ENCODE results near the gene INPP5A. TPM values are rescaled to one million over a fixed set of nuclear protein-coding genes. Genes with fewer than 3 reads are reported as not detected.
"Not testable (repeated sequence)": the region's sequence is repeated elsewhere in the genome, so short reads cannot be mapped to it uniquely, and the experiment has no call there.

The INPP5A gene
- total RNA-seq, 1 donor from 2014 or later, result 29.3 TPM

DNA sequence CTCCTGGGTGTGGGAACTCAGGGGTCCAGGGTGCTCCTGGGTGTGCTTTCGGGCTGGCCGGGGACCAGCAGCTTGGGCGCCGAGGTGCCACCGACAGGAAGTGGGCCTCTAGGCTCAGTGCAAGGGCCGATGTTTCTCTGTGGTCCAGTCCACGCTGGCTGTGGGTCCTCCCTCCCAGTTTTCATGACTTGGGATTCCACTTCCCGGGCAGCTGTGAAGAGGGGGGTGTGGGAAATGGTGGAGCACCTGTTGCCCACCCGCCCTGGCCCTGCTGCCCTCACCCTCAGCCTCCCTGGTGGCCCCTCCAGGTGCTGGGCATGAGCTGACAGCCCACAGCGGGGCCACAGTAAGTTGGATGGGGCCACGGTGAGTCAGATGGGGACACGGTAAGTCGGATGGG is 189.8 kb downstream of the INPP5A start:
- no peak for DNase-seq

DNA sequence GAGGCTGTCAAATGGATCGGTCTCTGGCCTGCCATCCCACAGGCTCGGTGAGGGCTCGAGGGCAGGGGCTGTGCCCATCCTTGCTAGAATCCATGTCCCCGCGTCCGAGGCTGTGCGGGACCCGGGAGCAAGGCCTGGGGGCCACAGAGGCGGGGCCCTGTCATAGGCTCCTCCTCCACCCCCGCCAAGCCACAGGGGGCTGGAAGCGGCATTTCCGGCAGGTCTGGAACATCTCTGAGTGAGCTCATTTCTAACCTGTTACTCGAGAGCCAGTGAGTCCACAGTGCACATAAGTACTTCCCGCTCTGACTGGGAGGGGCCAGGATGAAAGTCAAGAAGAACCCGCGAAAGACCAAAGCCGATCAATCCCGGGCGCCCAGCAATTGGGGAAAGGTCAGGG is 190.7 kb downstream of the INPP5A start:
- DNase-seq, result no peak

DNA sequence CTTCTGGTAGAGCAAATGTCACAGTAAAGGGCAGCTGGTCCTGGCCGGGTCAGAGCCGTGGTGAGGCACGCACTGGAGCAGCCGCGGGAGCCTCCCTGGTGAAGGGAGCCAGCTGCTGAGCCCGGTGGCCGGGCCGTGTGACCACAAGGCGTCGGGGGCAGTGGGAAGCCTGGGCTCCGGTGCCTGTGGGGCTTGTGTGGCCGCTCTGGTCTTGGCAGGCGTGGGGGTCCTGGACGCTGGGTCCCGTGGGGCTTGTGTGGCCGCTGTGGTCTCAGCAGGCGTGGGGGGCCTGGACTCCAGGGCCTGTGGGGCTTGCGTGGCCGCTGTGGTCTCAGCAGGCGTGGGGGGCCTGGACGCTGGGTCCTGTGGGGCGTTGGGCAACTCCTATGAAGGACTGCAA is 191.2 kb downstream of the INPP5A start:
- no peak for DNase-seq

DNA sequence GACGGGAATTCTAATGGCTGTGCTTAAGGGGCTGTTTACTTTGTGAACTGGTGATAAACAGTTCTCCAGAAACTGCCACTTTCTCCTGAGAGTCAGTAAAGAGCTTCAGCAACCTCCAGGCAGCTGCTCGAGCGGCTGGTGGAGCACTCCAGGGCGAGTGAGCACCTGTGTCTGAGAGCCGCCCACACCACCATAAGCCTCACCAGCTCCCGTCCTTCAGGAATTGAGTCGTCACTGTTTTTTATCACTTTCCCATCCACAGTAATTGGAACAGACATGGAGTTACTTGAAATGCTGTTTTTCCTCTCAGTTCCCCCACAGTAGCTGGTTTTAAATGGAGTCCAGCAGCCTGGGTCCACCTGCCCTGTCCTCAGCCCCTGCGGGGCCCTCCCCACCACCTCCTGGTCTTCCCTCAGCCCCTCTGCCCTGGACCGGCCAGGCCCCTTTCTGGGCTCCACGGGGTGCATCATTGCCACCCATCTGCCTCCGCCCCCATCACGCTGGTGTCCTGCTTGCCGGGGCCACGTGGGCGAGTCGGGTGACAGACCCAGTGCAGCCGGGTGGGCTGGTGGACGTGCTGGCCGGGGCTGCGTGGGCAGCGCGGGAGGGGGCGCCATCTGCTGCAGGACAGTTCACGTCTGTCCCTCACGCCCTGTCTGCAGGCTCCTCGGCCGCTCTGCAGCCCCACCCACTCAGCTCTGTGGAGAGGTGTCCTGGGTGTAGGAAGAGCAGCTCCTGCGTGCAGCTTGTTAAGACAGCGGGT is 192.4 kb downstream of the INPP5A start:
- no peak for DNase-seq

DNA sequence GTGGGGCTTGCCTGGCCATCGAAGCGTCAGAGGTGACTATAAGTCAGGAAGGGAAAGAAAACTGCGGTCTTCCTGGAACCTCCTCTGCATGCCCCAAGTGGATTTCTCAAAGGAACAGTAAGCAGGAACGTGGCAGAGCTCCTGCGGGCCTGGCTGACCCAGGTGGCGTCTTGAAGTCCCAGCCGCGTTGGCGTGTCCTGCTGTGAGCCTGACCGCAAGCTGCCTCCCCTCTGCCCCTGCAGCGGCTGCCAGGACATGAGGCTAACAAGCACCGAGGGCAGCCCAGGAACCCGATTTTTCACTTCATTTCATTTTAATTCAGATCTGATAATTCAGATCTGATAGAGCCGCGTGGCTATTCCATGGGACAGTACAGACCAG is 193.0 kb downstream of the INPP5A start:
- DNase-seq, result no peak

DNA sequence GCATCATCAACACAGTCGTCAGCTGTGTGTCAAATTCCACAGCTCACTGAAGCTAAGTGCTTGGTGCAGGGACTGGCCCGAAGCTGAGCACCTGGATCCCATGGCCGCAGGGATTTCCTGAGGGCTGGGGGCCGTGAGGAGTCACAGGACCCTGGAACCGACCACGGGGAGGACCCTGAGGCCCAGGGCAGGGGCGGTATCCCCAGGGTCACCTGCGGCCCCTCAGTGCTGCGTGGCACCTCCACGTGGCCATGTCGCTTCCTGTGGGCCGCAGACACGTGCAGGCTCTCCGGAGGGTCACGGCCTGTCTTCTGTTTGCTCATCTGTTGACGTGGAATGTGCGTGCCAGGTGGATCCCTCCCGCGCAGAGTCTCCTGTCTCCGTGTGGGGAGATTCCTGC is 194.9 kb downstream of the INPP5A start:
- no peak for DNase-seq

DNA sequence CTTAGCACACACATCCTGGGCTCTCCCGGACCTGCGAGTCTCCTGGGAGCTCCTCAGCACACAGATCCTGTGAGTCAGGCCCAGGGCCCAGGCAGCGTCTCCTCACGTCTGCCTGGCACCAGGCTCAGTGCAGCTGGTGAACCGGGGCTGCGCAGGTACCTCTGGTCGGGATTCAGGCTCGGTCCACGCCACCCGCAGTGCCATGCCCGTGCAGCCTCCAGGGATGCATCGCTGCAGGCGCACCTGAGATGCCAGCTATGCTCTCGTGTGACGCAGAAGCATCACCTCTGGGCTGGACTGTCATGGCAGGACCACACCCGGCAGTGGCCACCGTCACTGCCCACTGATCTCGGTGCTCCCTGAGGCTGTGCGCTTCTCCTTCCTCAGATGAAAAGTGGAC is 196.3 kb downstream of the INPP5A start:
- DNase-seq, result no peak

DNA sequence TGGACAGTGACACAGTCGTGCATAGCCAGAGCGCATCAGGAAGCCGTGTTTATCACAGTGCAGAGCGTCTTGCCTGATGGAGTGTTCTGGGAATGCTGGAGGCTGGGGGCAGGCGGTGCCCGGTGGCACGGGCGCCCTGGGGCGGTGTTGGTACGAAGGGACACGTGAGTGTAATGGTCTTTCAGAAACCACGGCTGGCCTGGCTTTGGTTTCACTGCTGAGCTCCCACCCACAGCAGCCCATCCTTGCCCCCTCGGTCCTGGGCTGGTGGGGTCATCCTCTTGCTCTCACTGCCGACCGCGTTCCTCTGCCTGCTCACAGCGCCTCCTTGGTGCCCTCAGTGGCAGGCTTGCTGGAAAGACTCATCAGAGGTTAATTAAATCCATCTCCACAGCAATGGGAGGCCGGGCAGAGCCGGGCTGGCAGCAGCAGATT is 197.8 kb downstream of the INPP5A start:
- no peak for DNase-seq

DNA sequence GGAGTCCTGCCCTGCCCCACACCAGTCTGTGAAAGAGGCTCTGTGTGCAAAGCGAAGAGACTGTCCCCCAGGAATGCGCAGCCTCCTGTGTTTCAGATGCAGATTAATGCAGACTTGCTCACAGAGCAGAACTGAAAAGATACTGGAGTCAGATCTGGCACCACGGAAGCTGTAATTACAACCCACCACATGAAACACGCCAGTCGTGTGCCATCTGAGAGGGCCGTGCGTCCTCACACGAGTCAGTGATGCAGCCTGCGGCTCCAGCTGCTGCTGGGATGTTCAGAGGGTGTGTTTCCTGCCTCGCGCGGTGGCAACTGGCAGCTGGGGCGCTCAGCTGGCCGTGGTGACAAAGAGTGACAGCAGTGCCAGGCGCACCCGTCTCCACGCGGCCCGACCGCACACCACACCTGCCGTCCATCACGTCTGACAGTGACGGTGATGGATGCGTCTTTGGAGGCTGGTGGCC is 198.4 kb downstream of the INPP5A start:
- peak; percentile 76 for DNase-seq

DNA sequence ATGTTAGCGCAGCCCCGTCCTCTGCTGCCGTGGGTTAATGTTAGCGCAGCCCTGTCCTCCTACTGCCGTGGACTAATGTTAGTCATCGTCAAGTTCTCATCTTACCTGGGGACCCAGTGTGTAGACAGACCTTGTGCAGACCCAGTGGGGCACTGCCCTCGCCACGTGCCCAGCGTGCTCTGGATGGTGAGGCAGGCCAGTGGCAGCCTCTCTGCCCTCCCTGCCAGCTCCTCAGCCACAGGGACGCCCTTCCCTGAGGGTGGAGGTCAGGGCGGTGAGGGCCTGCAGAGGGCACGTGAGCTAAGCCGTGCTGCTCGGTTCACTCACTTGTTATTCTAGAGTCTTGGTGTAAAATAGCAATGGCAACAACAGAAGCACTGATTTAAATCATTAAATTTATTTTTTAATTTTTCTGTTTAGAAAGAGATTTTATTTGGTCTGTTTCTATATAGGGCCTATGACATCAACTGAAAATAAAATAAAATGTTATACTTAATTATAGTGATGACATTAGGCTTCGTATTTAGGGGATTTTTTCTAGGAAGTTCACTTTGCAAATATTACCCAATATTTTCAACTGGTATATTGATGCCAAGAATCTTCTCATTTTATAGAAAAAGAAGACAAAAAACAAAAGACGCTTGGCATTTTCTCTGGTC is 199.9 kb downstream of the INPP5A start:
- no peak for DNase-seq

DNA sequence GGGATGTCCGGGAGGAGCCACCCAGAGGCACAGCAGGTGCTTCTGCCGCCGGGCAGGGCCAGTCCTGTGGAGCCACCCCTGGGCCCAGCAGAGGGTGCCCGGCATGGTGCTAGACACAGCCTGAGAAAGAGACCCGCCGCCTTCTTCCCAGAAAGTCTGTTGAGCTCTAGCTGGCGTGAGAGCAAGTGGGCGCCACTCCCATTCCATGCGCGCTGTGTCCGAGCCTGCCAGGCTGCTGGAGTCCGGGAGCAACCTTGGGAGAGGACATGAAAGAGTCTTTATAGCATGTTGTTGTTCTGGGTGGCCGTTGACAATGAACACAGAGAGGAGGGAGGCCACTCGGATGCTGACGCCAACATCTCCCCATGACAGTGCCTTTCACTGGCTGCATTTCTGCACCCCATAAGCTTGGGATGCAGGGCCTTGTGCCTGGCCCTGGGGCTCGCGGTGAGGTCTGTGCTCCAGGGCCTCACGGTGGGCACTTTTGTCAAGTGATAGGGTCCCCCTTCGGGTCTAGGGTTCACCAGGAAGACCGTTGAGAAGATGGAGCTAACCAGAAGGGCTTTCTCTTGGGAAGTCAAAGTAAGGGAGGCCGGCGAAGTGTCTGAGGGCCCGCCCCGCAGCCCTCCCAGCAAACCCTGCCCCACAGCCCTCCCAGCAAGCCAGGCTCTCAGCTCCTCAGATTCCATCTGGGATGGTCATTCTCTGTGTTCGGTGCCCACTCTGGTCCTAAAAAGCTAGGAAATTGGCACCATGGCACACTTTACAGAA is 201.1 kb downstream of the INPP5A start:
- DNase-seq, result peak; percentile 82

DNA sequence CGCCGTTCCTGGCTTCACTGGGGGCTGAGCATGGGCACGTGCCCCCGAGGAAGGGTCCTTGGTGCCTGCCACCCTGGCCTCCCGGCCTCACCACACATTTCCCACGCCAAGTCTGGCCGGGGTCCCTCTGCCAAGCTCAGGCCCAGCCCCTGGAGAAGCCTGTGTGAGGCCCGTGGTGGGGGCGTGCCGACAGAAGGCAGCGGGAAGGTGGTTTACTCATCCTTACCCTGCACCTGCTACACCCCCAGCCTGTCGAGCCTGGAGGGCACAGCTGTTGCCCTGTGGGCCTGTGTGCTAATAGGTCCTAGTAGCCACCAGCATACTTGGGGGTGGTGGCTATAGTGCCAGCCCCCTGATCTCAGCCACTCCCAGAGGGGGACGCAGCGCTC is 201.6 kb downstream of the INPP5A start:
- DNase-seq, result no peak

DNA sequence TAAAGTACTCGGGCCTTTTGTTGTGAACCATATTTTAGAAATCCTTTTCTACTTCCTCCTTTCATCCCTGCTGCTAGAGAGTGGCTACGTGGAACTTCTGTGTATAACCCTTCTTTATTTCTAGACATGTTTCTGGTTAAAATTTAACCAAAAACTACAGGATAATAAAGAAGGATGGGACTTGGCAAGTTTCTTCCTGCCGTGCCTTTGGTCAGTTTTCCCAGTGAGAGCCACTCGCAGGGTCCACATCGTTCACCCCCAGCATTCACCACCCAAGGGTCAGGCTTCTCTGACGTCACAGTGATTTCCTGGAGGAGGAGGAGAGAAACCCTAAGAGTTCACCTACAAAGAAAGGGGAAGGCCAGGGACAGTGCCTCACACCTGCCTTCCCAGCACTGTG is 203.0 kb downstream of the INPP5A start:
- no peak for DNase-seq

DNA sequence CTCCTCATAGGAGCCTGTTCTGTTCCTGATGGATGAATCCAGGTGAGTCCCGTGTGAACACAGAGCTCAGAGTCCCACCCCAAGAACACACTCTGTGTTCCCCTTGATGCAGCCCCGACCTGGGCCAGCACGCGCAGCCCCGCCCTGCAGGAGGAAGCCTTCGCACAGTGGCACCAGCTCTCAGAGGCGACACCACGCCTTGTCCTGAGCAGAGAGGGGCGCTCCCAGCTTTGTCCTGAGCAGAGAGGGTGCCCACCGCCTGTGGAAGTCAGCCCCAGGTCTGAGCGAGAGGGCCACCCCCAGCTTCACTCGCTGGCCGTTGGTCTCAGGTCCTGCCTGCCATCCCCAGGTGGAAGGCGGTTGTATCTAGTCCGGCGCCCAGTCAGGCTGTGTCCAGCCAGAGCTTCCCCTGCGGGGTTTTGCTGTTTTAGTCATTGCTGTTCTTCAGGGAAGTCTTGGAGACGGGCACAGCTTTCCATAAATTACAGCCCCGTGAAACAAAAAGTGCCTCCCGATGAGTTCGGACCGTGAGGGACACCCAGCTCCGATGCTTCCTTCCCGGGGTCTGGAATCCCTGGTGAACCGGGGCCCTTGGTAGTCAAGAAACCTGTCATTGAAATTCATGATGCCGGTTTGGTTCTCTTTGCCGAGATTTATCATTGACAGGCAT is 204.7 kb downstream of the INPP5A start:
- no peak for DNase-seq

DNA sequence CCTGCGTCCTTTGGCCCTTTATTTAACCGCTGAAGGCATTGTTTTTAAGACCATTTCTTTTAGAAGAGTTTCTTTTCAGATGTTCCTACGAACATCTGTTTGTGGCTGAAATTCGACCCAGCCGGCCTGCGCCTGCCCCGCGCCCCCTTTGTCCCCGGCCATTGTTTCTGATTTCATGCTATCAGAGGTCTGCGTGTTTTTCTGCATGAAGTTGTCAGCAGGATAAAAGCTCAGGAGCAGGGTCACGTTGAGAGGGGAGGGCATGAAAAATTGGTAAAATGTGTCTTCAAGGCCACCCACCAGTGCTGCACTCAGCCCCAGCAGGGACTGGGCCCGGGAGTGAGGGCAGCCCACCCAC is 205.2 kb downstream of the INPP5A start:
- DNase-seq, result no peak

DNA sequence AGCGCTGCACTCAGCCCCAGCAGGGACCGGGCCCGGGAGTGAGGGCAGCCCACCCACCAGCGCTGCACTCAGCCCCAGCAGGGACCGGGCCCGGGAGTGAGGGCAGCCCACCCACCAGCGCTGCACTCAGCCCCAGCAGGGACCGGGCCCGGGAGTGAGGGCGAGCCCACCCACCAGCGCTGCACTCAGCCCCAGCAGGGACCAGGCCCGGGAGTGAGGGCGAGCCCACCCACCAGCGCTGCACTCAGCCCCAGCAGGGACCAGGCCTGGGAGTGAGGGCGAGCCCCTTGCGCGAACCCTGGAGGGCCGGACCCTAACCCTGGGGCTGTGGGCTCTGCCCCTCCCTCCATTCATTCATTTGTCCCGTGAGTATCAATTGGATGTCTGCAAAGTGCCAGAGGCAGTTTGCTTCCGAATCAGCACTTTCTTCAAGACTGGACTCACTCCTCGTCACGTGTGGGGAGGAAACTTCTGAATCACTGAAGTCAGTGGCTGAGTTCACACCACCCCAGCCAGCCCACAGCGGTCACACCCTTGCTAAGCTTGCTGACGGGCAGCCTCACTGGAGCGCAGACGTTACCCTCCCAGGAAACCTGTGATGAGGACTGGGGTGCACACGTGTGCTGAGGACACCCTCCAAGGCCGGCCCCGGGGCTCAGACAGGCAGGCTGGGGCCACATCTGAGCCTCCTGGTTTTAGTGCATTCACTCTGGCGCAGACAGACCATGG is 205.8 kb downstream of the INPP5A start:
- DNase-seq, result not testable (repeated sequence)

DNA sequence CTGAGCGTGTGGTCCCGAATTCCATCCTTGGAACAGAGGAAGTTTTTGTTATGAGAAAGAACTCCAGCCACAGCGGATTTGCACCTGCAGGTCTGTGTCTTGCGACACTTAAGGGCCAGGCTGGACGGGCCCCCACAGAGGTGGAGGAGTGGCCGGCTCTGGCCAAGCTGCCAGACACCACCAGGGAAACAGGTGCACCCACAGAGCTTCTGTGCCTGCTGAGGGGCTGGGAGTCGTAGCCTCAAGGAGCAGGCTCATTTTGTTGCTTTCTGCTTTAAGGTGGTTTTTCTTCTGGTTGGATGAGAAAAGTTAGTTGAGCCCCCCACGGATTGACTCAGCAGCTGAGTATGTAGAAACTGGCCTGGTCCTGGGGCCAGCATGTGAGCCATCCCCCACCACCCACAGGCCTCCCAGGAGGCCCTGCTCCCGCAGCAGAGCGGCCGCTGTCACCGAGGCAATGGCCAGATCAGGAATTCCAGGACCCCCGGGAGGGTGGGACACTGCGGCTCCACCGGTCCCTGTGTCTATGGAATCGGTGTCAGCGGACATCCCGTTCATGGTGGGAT is 206.4 kb downstream of the INPP5A start:
- no peak for DNase-seq

DNA sequence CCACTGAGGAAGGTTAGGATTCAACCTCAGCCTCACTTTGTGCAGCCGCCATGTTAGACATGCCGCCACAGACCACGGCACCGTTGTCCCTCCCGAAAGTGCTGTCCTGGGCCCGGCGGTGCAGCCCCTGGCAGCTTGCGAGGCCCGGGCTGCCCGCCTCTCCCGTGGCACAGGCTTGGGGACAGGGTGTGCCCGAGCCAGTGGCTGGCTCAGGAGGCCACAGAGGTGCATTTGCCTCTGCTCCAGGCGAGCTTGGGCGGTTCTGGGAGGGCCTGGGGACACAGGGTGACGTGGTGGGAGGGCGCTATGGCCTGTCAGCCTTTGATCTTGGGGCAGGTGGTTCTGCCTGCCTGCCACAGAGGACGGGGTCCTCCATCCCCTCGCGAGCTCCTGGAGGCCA is 207.3 kb downstream of the INPP5A start:
- DNase-seq, result no peak

DNA sequence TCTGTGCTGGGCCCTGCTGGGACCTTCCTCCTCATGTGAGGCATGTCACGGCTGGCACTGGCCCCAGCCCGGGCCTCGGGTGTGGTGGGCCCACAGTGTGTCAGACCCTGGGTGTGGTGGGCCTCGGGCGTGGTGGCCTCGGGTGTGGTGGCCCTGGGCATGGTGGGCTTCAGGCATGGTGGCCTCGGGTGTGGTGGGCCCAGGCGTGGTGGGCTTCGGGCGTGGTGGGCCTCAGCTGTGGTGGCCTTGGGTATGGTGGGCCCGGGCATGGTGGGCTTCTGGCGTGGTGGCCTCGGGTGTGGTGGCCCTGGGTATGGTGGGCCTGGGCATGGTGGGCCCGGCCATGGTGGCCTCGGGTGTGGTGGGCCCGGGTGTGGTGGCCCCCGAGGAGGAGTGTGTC is 207.9 kb downstream of the INPP5A start:
- no peak for DNase-seq

DNA sequence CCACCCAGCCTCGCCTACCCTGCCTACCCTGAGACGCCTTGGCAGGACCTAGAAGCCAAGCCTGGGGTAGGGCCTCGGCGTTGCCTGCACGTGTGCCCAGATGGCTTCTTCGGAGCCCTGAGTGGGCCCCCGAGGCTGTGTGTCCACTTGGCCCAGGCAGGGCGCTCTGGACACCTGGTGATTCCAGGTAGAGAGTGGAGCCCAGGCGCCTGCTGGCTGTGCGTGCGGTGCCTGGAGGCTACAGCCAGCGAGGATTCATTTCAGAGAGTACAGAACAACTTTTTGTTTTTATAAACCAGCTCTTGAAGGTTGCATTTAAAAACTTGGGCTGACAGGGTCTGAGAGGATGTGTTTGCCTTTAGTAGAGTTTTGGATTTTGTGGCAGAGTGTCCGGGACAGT is 208.4 kb downstream of the INPP5A start:
- DNase-seq, result no peak

DNA sequence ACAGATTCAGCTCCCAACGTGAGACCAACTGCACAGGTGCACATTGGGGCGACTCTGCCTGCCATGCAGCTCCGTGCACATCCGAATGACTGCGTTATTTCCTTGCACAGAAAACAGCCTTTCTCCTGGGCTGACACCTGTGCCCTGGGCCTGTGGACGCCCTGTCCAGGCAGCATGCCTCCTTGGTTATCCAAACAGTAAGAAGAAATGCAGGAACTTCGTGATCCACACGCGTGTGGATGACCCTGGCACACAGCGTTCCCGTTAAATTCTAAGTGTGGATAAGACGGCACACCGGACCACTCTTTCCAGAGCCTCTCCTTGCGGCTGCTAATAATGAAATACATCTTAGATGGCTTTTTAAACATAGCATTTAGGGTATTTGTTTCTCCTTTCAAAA is 208.8 kb downstream of the INPP5A start:
- no peak for DNase-seq

Data from occipital lobe (tissue), 2 donors.